Measurements from ENCODE around the gene EFR3B.

DNA sequence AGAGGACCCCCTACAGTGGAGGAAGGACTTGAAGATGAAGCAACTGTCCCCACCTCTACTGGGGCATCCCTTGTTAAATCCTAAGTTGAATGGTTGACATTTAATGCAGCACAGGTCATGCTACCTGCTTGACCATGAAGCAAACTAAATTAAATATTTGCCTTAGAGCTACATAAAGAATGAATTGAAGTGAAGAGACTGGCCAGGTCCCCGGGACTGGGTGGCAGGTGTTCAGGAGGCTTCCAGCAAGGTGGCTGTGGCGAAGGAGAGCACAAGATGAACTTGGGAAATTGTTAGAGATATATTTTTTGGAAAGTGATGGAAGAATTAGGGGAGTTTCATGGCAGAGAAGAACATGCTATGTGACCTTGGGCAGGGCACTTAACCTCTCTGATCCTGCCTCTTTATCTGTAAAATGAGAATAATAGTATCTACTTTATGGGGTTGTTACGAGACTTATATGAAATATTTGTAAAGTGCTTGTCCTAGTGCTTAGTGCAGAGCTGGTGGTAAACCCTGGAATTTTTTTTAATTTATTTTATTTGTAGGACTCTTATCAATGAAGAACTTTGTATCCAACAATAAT lies 37.3 kb downstream of the EFR3B start:
- TF ChIP-seq CTCF (IDR thresholded peaks at IDR 0.05) = no peak
- TF ChIP-seq POLR2A (IDR thresholded peaks at IDR 0.05) = no peak

All from ovary (tissue), 3 donors.